H9 (cell line): ENCODE results near the gene TBC1D22A. TPM values are rescaled to one million over a fixed set of nuclear protein-coding genes. Genes with fewer than 3 reads are reported as not detected.

Experiments used
- DNase-seq: peaks from one replicate; pipeline ENCODE4 v3.0.0-alpha.2; 2017
- H2AFZ ChIP-seq: one replicate; pipeline ENCODE4 v1.6.1; 2013; ENCODE audit warnings: mild to moderate bottlenecking, low read length, control low read depth, moderate library complexity
- H2AK5ac ChIP-seq: 2 replicates; pipeline ENCODE4 v1.6.1; 2013; ENCODE audit warnings: low read length, control low read depth, mixed read lengths; ENCODE audit not compliant: insufficient read length
- H2BK120ac ChIP-seq: one replicate; pipeline ENCODE4 v1.6.1; 2013; ENCODE audit warnings: low read depth, mild to moderate bottlenecking, low read length, control low read depth, inconsistent platforms; ENCODE audit not compliant: poor library complexity, severe bottlenecking
- H2BK12ac ChIP-seq: 2 replicates; pipeline ENCODE4 v1.6.1; 2013; ENCODE audit warnings: low read length, control low read depth, mixed read lengths, low read depth; ENCODE audit not compliant: insufficient read length
- H2BK15ac ChIP-seq: 2 replicates; pipeline ENCODE4 v1.6.1; 2013; ENCODE audit warnings: low read depth, low read length, control low read depth
- H2BK20ac ChIP-seq: one replicate; pipeline ENCODE4 v1.6.1; 2013; ENCODE audit warnings: low read depth, mild to moderate bottlenecking, low read length, control low read depth, inconsistent platforms; ENCODE audit not compliant: poor library complexity, severe bottlenecking
- H2BK5ac ChIP-seq: 2 replicates; pipeline ENCODE4 v1.6.1; 2013; ENCODE audit warnings: low read length, control low read depth, mixed read lengths; ENCODE audit not compliant: insufficient read length
- H3K14ac ChIP-seq: 2 replicates; pipeline ENCODE4 v1.6.1; 2013; ENCODE audit warnings: low read length, control low read depth; ENCODE audit not compliant: insufficient read depth
- H3K18ac ChIP-seq: 2 replicates; pipeline ENCODE4 v1.6.1; 2013; ENCODE audit warnings: low read depth, mild to moderate bottlenecking, mixed read lengths, low read length, control low read depth; ENCODE audit not compliant: insufficient read length
- H3K23ac ChIP-seq: 2 replicates; pipeline ENCODE4 v1.6.1; 2013; ENCODE audit warnings: low read length, control low read depth, mixed read lengths, low read depth; ENCODE audit not compliant: insufficient read length
- H3K23me2 ChIP-seq: 2 replicates; pipeline ENCODE4 v1.6.1; 2013; ENCODE audit warnings: low read depth, mild to moderate bottlenecking, mixed read lengths, low read length, control low read depth; ENCODE audit not compliant: insufficient read length, poor library complexity, severe bottlenecking
- H3K27ac ChIP-seq: 2 replicates; pipeline ENCODE4 v1.5.1; 2013; ENCODE audit warnings: low read length, control low read depth, mixed read lengths, low read depth; ENCODE audit not compliant: insufficient read length
- H3K27me3 ChIP-seq: 2 replicates; pipeline ENCODE4 v1.6.1; 2013; ENCODE audit warnings: low read length, control low read depth, inconsistent platforms; ENCODE audit not compliant: insufficient read depth
- H3K4ac ChIP-seq: 2 replicates; pipeline ENCODE4 v1.6.1; 2013; ENCODE audit warnings: low read depth, mild to moderate bottlenecking, control low read depth, inconsistent platforms, low read length, moderate library complexity
- H3K4me1 ChIP-seq: 2 replicates; pipeline ENCODE4 v1.6.1; 2013; ENCODE audit warnings: low read length, control low read depth, inconsistent platforms; ENCODE audit not compliant: insufficient read depth
- H3K4me2 ChIP-seq: 2 replicates; pipeline ENCODE4 v1.6.1; 2013; ENCODE audit warnings: low read length, control low read depth, mixed read lengths; ENCODE audit not compliant: insufficient read length, insufficient read depth
- H3K56ac ChIP-seq: 2 replicates; pipeline ENCODE4 v1.6.1; 2013; ENCODE audit warnings: low read depth, mild to moderate bottlenecking, mixed read lengths, low read length, control low read depth; ENCODE audit not compliant: insufficient read length
- H3K79me1 ChIP-seq: 2 replicates; pipeline ENCODE4 v1.6.1; 2013; ENCODE audit warnings: low read depth, mild to moderate bottlenecking, moderate library complexity, low read length, control low read depth, inconsistent platforms; ENCODE audit not compliant: insufficient read depth, poor library complexity, severe bottlenecking
- H3K79me2 ChIP-seq: 2 replicates; pipeline ENCODE4 v1.6.1; 2013; ENCODE audit warnings: low read length, control low read depth, inconsistent platforms; ENCODE audit not compliant: insufficient read depth
- H3K9ac ChIP-seq: 2 replicates; pipeline ENCODE4 v1.6.1; 2013; ENCODE audit warnings: low read length, control low read depth, mixed read lengths; ENCODE audit not compliant: insufficient read length; ENCODE audit errors: extremely low read depth
- H3K9me3 ChIP-seq: one replicate; pipeline ENCODE4 v1.6.1; 2013; ENCODE audit warnings: low read depth, low read length, inconsistent platforms; ENCODE audit not compliant: control insufficient read depth
- H3T11ph ChIP-seq: one replicate; pipeline ENCODE4 v1.6.1; 2013; ENCODE audit warnings: mild to moderate bottlenecking, low read length, control low read depth, inconsistent platforms
- H4K20me1 ChIP-seq: one replicate; pipeline ENCODE4 v1.6.1; 2013; ENCODE audit not compliant: control insufficient read depth, insufficient read length, insufficient read depth
- H4K5ac ChIP-seq: 2 replicates; pipeline ENCODE4 v1.6.1; 2013; ENCODE audit warnings: low read depth, mild to moderate bottlenecking, mixed read lengths, low read length, control low read depth; ENCODE audit not compliant: insufficient read length
- H4K8ac ChIP-seq: replicated peaks from 2 replicates; pipeline ENCODE4 v1.6.1; 2013; ENCODE audit warnings: low read length, control low read depth, mixed read lengths, low read depth; ENCODE audit not compliant: insufficient read length
- H4K91ac ChIP-seq: 2 replicates; pipeline ENCODE4 v1.6.1; 2013; ENCODE audit warnings: low read depth, mild to moderate bottlenecking, moderate library complexity, mixed read lengths, low read length, control low read depth; ENCODE audit not compliant: insufficient read length
- H3K27ac Mint-ChIP-seq, 3 experiments: 2 replicates in 2 of 3; 3 replicates in 1 of 3; pipeline ENCODE4 v1.8.0; 2020 to 2021; ENCODE audit warnings: mixed read lengths in 3 of 3, mild to moderate bottlenecking in 1 of 3, moderate library complexity in 1 of 3
- H3K27me3 Mint-ChIP-seq: 2 replicates; pipeline ENCODE4 v1.8.0; 2021; ENCODE audit warnings: low read depth, mild to moderate bottlenecking, moderate library complexity, mixed read lengths
- H3K36me3 Mint-ChIP-seq, 3 experiments: 2 replicates in 2 of 3; 3 replicates in 1 of 3; pipeline ENCODE4 v1.8.0; 2020 to 2021; ENCODE audit warnings: low read depth in 3 of 3, mixed read lengths in 3 of 3; ENCODE audit not compliant: insufficient read depth in 1 of 3
- H3K4me1 Mint-ChIP-seq, 2 experiments: 2 replicates each; pipeline ENCODE4 v1.8.0; 2020; ENCODE audit warnings: mixed read lengths in 2 of 2
- H3K4me3 Mint-ChIP-seq, 2 experiments: 2 replicates in 1 of 2; 3 replicates in 1 of 2; pipeline ENCODE4 v1.8.0; 2020 to 2021; ENCODE audit warnings: mild to moderate bottlenecking in 2 of 2, mixed read lengths in 2 of 2, moderate library complexity in 1 of 2
- H3K9me3 Mint-ChIP-seq, 2 experiments: 2 replicates in 1 of 2; 3 replicates in 1 of 2; pipeline ENCODE4 v1.8.0; 2020; ENCODE audit warnings: mild to moderate bottlenecking in 2 of 2, mixed read lengths in 2 of 2, moderate library complexity in 1 of 2
- CTCF ChIP-seq: fragments of 200-600 bp; sonication (generic); conservative IDR thresholded peaks from 3 replicates; pipeline ENCODE4 v1.8.0; 2021; ENCODE audit warnings: antibody characterized with exemption, mild to moderate bottlenecking
- WGBS: extraction: QIAGEN DNeasy Blood & Tissue Kit; methylation state at CpG from one replicate; pipeline ENCODE4 v1.1.7; 2013; ENCODE audit warnings: missing lambda C conversion rate, low lambda C conversion rate, mixed read lengths; ENCODE audit not compliant: insufficient read length; ENCODE audit errors: extremely low coverage; 5-methylcytosine and 5-hydroxymethylcytosine counted together
- total RNA-seq: library from RNA; stranded (reverse); gene quantifications from 2 replicates; pipeline ENCODE4 v1.2.1, GENCODE V29; 2021

Gene TBC1D22A
- total RNA-seq, 1 experiment from 2014 or later = 20.8 TPM

GRCh38 chr22:47121791-47122190 is 359.3 kb downstream of the TBC1D22A start:
- H3T11ph ChIP-seq = no peak overlapping the region
- H3K27me3 Mint-ChIP-seq = no peaks in the 10 kb centered on the region; the same call in none of the 2 replicates
- no peak overlapping the region for H2BK120ac ChIP-seq
- H3K23me2 ChIP-seq = no peaks in the 10 kb centered on the region
- H2BK15ac ChIP-seq = no peak overlapping the region
- no peak overlapping the region for H3K18ac ChIP-seq
- H2AK5ac ChIP-seq = no peak overlapping the region
- no peaks in the 10 kb centered on the region for H3K9me3 Mint-ChIP-seq
- H3K23ac ChIP-seq = no peak overlapping the region
- no peak overlapping the region for H2BK20ac ChIP-seq
- H3K4me1 ChIP-seq = no peaks in the 10 kb centered on the region
- DNase-seq = no peak
- H3K36me3 Mint-ChIP-seq = peaks cover 0 to 2% (median 0%) of the 10 kb centered on the region in 3 experiments; a peak in 2 of 7 replicates
- TF ChIP-seq CTCF = no peak
- no peak overlapping the region for H2BK12ac ChIP-seq
- H3K4me3 Mint-ChIP-seq = no peak overlapping the region
- H3K14ac ChIP-seq = no peak overlapping the region
- no peak overlapping the region for H3K27ac ChIP-seq
- no peak overlapping the region for H4K8ac ChIP-seq
- H3K9ac ChIP-seq = no peak overlapping the region
- H4K5ac ChIP-seq = no peak overlapping the region
- no peak overlapping the region for H2BK5ac ChIP-seq
- H3K79me1 ChIP-seq = no peaks in the 10 kb centered on the region
- no peaks in the 10 kb centered on the region for H4K20me1 ChIP-seq
- no peak overlapping the region for H2AFZ ChIP-seq
- no peaks in the 10 kb centered on the region for H3K27me3 ChIP-seq
- no peak overlapping the region for H3K4ac ChIP-seq
- no peaks in the 10 kb centered on the region for H3K79me2 ChIP-seq
- H3K56ac ChIP-seq = no peak overlapping the region
- H3K4me2 ChIP-seq = no peak overlapping the region
- no peak overlapping the region for H4K91ac ChIP-seq
- H3K27ac Mint-ChIP-seq = no peak overlapping the region; a peak in 1 of 7 replicates
- H3K9me3 ChIP-seq = no peaks in the 10 kb centered on the region
- H3K4me1 Mint-ChIP-seq = peaks cover 9 to 22% of the 10 kb centered on the region in 2 experiments; a peak in 3 of 4 replicates
- WGBS = no CpG with 5 or more reads among the region's 11 CpGs
